GM12872 (cell line): ENCODE measurements around the gene UFD1.

Experiments used
- CTCF ChIP-seq: IDR thresholded peaks from 3 replicates; pipeline ENCODE4 v1.5.1; 2011; ENCODE audit warnings: low read depth, mild to moderate bottlenecking, low read length, moderate library complexity; ENCODE audit not compliant: insufficient read depth

Gene UFD1

GRCh38 chr22:19401483-19401882 is 77.5 kb downstream of the UFD1 start:
- no peak for TF ChIP-seq CTCF

GRCh38 chr22:19400881-19401280 is 78.1 kb downstream of the UFD1 start:
- TF ChIP-seq CTCF = no peak
